Loucy (cell line): ENCODE results near the gene PITX3.

ENCODE experiments used
- EZH2phosphoT487 ChIP-seq: fragments of 200-600 bp; IDR thresholded peaks from 2 replicates; pipeline ENCODE4 v1.6.1; 2018; ENCODE audit warnings: antibody characterized with exemption, mild to moderate bottlenecking, moderate library complexity, borderline replicate concordance
- TF ChIP-seq, protein P1 (sequence below): fragments of 200-600 bp; sonication (generic); conservative IDR thresholded peaks from 2 replicates; pipeline ENCODE4 v1.5.1; 2014; ENCODE audit warnings: mild to moderate bottlenecking, antibody characterized with exemption, low read length

DNA sequence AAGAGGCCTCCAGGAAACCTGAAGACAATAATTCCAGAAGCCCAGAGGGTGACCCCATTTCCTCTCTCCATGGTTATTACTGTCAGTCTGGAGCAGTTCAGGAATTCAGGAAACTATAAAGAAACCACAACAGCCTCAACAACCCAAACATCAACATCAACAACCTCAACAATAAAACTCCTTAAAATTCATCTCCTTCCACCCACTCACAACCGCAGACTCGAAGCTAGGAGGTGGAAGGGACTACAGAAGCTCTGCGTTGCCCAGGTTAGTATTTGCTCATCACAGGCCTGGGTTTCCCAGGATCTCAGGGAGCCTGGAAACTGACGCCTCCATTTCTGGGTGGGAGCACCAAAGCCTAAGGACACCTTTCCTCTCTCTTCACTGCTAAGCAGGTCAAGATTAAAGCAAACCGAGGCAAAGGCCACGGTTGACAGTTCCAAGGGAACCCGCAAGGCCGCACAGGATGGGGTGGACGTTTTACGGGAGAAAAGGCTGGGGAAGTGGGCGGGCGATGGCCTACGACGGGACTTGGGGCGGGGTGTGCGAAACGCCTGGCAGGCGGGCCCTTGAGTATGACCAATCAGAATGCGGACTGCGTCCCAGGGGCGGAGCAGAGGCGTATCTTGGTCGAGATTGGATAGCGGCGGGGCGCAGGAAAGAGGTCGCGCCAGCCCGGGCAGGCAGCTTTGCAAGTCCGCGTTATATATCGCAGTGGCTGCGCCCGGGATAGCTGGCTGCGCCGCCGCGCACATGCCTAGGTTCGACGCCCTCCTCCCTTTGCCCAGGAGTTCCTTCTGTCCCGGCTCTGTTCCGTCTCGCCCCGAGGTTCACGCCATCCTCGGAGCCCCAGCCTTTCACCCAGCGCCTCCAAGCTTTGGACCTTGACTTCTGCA, 15.4 kb downstream of the PITX3 start, which contains the start of gene ELOVL3:
- TF ChIP-seq, protein P1, sequence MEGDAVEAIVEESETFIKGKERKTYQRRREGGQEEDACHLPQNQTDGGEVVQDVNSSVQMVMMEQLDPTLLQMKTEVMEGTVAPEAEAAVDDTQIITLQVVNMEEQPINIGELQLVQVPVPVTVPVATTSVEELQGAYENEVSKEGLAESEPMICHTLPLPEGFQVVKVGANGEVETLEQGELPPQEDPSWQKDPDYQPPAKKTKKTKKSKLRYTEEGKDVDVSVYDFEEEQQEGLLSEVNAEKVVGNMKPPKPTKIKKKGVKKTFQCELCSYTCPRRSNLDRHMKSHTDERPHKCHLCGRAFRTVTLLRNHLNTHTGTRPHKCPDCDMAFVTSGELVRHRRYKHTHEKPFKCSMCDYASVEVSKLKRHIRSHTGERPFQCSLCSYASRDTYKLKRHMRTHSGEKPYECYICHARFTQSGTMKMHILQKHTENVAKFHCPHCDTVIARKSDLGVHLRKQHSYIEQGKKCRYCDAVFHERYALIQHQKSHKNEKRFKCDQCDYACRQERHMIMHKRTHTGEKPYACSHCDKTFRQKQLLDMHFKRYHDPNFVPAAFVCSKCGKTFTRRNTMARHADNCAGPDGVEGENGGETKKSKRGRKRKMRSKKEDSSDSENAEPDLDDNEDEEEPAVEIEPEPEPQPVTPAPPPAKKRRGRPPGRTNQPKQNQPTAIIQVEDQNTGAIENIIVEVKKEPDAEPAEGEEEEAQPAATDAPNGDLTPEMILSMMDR: no peak
- no peak for TF ChIP-seq EZH2phosphoT487
